ENCODE measurements around the gene AGPS.
"Not testable (repeated sequence)": the region's sequence is repeated elsewhere in the genome, so short reads cannot be mapped to it uniquely, and the experiment has no call there.

AGPS gene

GRCh38 chr2:177391822-177392372 is 676 bp upstream of the AGPS start:
- no peak for DNase-seq

GRCh38 chr2:177393203-177393755 is 706 bp downstream of the AGPS start:
- peak; percentile 16 for DNase-seq

DNA sequence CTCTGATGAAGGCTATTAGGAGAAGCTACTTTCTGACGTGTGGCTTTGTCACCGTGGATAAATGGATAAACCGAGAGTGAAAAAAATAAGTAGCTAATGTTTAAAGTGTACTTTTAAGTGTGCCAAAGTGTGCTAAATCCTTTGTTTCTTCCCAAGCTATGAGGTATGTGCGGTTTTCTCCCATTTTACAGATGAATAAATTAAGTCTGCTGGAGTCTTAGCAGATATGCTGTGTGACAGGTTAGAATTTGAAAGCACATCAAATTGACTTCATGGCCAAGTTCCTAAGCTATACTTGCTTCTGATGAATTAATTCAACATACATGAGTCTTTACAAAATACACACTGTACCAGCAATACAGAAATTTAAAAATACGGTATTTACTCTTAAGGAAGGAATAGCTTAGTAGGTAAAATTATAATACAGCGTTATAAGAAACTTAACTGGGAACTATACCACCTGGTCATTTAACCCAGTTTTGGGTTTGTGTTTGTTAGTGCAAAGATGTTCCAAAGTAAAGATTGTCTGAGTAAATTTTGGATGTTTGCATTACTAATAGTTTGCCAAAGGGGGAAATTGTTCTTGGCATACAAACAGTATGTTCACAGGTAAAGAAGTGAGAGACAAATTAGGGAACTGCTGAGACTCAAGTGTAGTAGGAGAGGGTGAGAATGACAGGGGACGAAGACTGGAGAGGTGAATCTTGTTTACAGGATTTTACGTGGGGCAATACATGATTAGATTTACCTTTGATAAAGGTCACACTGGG is 1.4 kb downstream of the AGPS start:
- no peak for DNase-seq

DNA sequence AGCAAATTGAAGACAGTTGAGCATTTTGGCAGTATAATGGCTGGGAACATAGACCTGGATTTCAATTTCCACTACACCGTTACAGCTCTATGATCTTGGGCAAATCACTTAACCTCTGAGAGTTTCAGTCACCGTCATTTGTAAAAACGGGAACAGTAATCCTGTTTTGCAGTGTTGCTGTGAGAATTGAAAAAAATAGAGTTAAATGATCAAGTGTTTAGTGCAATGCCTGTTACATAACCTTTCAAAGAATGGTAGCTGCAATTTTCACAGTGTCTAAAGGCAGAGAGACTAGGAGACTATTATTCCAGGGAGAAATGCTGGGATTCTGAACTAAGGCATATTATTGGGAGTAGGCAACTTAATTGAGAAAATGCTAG is 2.0 kb downstream of the AGPS start:
- no peak for DNase-seq

GRCh38 chr2:177395351-177396065 is 2.9 kb downstream of the AGPS start:
- no peak for DNase-seq

- no peak for DNase-seq
Observed at GRCh38 chr2:177396703-177397460, 4.3 kb downstream of the AGPS start.

DNA sequence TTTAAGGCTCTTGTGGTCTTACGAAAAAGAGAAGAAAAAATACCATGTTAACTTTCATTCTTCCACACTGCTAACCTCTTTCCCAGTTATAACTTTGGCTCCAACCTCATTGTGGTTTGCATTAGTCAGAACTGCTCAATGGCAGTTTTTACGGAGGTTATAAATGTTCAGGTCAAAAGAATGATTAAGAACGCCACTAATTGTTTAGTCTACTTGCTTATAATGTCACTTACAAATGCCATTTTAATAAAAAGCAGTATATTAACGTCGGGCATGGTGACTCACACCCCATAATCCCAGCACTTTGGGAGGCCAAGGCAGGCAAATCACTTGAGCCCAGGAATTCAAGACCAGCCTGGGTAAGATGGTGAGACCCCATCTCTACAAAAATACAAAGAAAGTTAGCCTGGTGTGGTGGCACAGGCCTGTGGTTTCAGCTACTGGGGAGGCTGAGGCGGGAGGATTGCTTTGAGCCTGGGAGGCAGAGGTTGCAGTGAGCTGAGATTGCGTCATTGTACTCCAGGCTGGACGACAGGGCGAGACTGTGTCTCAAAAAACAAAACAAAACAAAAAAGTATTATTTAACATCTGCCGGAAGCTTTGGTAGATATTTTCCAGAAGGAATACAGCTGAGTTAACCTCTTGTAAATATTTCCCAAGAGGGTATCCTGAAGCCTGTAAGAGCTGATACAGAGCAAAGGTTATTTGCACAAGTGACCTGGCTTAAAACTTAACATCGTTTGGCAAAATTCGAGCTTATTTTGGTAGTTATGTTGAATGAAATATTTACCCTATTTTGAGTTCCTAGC is 5.1 kb downstream of the AGPS start:
- no peak for DNase-seq

DNA sequence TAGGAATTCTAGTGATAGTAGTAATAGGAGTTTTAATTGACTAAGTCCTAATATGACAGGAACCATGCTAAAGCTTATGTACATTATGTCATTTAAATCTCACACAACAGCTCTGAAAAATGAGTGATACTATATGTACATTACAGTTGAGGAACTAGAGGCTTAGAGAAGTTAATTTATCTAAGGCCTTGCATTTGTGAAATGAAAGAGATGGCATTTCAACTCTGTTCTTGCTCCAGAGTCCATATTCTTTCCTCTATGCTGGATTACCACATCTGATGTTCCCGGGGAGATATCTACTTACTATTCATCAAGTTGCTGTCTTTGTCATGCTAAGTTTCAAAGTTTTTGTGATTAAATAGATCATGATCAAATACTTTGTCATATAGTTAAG is 5.7 kb downstream of the AGPS start:
- no peak for DNase-seq

DNA sequence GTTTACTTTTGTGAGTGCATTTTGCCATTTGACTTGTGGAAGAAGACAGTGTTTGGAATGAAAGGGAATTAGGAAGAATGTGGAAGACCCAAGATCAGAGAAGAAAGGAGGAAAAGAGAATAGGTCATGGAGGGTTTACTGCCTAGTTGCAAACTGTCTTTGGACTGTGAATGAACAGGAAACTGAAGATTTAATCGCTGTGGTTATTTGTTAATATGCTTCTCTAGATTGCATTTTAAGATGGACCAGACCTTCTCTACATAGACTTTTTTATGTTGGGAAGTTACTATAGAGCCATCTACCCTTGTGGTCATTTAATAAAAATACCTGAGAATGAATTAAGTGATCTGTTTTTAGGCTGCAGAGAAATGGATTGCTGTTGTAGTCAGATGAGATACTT is 6.2 kb downstream of the AGPS start:
- no peak for DNase-seq

- DNase-seq, result no peak
Observed at GRCh38 chr2:177399376-177399775, 6.8 kb downstream of the AGPS start.

DNA sequence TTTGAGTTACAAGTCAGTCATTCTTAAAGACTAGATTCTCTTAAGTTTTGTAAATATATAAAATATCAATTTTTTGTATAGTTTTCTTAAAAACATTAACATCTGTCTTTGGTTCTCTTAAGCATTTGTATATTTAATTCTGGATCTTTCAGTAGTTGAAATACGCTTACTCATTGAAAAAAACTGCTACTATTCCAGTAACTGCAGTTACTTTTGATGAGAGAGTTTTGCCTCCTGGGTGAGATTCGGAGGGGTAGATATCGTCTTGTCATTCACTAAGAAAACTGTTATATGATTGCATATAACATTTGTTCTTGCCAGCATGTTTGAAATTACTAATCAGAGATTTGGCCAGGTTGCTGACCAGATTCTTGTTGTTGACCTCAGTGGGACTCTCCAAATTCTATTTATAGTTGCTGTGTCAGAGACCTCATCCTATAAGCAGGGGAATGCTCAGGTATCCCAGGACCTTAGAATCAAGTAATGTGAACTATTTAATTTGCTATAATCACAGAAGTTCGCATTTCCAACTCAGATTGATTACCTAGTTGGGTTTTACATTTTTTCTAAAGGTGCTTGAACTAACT is 7.9 kb downstream of the AGPS start:
- DNase-seq, result no peak

DNA sequence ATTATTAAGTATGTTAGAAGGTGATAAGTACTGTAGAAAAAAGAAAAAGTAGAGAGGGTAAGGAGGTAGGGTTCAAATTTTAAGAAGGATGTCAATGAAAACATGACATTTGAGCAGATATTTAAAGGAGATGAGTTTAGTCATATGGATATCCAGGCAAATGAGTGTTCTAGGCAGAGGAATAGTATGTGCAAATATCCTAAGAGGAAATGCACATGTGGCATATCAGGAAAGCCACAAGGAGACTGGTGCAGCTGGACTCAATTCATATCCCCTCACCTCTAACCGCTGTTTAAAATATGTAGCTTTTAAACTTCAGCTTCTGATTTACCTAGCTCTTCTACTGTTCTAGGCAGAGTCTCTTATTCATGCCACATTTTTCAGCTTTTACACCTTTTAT is 9.5 kb downstream of the AGPS start:
- DNase-seq, result no peak

DNA sequence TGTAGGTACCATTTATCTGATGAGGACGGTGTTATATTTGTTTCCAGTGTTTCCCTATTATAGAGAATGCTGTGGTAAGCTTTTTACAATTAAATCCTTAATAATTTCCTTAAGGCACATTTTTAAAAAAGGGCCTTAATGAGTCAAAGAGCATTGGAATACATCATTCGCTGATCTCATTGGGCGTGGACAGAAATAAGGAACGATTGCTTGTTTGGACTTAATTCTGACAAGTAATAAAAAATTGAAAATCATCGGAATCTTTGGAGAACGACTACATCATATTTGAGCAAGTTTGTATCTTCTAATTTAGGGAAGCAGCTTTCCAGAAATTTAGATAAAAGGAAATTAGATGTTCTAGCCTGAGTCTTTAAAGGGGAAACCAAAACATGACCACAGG is 11.3 kb downstream of the AGPS start:
- DNase-seq, result no peak

DNA sequence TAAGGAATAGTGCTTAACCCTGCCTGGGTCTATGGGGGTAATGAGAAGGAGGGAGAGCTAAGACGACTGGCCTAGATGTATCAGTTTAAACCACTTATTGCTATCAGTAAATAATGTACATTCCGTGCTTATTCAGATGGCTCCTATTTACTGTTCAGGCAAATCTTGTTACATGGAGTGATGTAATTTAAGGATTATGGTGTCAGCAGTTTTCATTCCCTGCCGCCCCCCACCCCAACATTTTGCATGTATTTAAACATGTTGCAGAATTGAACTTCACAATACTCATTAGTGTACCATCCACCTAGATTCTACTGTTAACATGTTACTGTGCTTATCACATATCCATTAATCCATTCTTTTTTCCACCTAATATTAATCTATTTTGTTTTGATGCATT is 11.7 kb downstream of the AGPS start:
- no peak for DNase-seq

DNA sequence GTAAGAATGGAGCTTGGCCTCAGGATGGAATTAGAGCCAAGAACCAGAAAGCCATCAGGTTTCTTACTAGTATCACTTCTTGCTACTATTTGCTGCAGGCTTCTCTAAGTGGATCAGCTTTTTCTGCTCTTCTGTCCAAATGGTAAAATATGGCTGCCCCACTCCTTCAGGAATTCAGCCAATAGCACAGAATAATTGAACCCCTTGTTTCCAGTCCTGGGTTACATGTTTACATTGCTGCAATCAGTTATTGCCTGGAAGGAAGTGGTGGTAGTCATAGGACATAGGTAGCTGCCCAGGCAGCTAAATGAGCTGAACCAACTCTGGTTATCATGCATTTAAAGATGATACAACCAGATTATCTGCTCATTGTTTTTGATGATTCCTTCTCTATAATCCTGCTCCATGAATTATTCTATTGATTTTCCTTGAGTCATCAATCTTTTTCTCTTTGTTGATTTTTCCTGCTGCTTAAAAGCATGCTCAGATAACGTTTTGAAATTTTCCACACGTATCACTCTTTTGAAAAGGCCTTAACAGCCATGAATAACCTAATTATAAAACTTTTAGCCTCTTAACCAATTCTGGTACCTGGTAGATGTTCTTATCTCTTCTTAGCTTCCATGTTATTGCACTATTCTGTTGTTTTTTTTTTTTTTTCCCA is 12.6 kb downstream of the AGPS start:
- no peak for DNase-seq

GRCh38 chr2:177406182-177406581 is 13.6 kb downstream of the AGPS start:
- DNase-seq, result no peak

DNA sequence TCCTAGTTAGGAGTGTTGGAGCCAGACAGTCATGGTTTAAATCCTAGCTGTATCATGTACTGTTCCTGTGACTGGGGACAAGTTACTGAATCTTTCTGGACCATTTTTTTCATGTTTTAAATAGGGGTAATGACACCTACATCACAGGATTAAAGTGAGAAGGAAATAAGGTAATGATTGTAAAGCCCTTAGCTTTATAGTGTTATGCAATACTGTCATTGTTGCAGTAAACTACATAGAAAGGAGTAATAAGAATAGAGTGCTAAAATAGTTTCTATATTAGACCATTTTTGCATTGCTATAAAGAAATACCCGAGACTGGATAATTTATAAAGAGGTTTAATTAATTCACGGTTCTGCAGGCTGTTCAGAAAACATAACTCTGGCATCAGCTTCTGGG is 14.5 kb downstream of the AGPS start:
- DNase-seq, result no peak

DNA sequence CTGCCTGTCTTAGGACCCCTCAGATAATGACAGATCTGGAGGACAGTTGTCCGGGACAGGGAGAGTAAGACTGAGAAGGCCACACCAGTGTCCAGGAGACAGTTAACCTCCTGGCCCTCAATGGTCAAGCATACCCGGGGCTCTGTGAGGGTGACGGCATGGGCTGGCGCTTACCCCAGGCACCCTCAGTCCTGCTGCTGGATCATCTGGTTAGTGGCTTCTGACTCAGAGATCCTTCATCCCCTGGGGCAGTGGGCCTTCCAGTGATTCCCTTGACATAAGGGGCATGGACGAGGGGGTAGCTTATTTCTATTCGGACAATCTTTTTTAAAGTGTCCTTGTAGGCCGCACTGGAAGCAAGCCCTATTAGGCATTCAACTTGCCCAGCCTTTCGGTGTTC is 18.1 kb downstream of the AGPS start:
- DNase-seq, result not testable (repeated sequence)

- no peak for DNase-seq
Observed at GRCh38 chr2:177413703-177414102, 21.1 kb downstream of the AGPS start.

DNA sequence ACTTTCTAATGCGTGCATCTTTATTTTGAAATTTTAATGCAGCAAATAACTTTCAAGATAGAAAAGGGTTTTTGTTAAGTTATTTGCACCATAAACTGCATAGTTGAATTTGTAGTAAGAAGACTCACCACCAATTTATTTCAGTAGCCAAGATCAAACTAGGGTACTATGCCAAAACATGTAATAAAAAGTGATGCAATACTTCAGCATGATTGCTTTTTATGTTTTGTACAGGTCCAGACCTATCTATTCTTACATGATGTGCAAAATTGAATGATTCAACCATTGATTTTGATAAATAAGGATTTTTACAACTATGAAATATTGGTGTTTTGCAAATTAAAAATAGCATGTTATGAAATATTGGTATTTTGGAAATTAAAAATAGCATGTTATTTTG is 26.7 kb downstream of the AGPS start:
- no peak for DNase-seq

DNA sequence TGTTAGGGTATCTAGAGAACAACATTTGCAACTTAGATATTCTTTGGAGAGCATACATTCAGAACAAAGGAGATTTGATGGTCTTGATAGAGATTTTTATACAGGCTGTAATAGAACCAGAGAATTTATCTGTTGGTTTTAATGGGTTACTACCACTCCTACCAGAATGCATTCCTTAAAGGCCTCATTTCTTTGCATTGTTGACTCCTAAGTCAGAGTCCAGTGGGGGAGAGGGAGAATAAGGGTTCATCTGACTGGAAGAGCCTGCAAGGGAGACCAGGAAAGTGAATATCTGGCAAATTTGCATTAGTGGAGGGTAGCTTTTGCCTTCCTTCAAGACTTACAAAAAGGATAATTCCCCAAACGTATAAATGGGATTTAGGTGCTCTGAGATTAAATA is 29.7 kb downstream of the AGPS start:
- DNase-seq, result no peak
